ENCODE data around the gene C2CD4B.

The C2CD4B gene

GRCh38 chr15:62115847-62116246 is 49.2 kb downstream of the C2CD4B start:
- no peak for DNase-seq
